Endothelial cell of umbilical vein (primary cell): ENCODE measurements around the gene OLFM1.

ENCODE experiments used
- EZH2 ChIP-seq: IDR thresholded peaks from 2 replicates; pipeline ENCODE4 v1.6.1; 2012; ENCODE audit warnings: borderline replicate concordance, low read depth, mild to moderate bottlenecking, moderate library complexity, low read length, inconsistent platforms; ENCODE audit not compliant: severe bottlenecking
- FOS ChIP-seq: IDR thresholded peaks from 2 replicates; pipeline ENCODE4 v1.6.1; 2011; ENCODE audit warnings: mild to moderate bottlenecking, low read length, moderate library complexity, borderline replicate concordance; ENCODE audit not compliant: insufficient read depth
- GATA2 ChIP-seq: IDR thresholded peaks from 2 replicates; pipeline ENCODE4 v1.7.0; 2011; ENCODE audit warnings: low read depth, mild to moderate bottlenecking, moderate library complexity, mixed read lengths, low read length; ENCODE audit not compliant: insufficient read length, insufficient read depth
- JUN ChIP-seq: IDR thresholded peaks from 2 replicates; pipeline ENCODE4 v1.6.1; 2011; ENCODE audit warnings: borderline replicate concordance, low read depth; ENCODE audit not compliant: insufficient read length, insufficient read depth
- MYC ChIP-seq: IDR thresholded peaks from one replicate; pipeline ENCODE4 v1.6.1; 2011; ENCODE audit warnings: mild to moderate bottlenecking, low read depth, low read length
- POLR2A ChIP-seq: IDR thresholded peaks from 2 replicates; pipeline ENCODE4 v1.6.1; 2012; ENCODE audit warnings: low read depth, mild to moderate bottlenecking, control low read depth, low read length
- POLR2AphosphoS5 ChIP-seq: IDR thresholded peaks from 2 replicates; pipeline ENCODE4 v1.6.1; 2012; ENCODE audit warnings: low read depth, mild to moderate bottlenecking, control low read depth, low read length, moderate library complexity; ENCODE audit not compliant: insufficient read depth
- TF ChIP-seq, protein P1 (sequence below), 2 donors: IDR thresholded peaks; 1 replicate in 1 of 2; 2 replicates in 1 of 2; pipeline ENCODE4 v1.5.1; 2011; ENCODE audit warnings: low read length in 2 of 2, mild to moderate bottlenecking in 2 of 2, moderate library complexity in 2 of 2, control low read depth in 1 of 2, inconsistent platforms in 1 of 2, low read depth in 1 of 2; ENCODE audit not compliant: insufficient read depth in 1 of 2; ENCODE audit errors: extremely low read depth in 1 of 2
- TF ChIP-seq, protein P2 (sequence below): IDR thresholded peaks from 2 replicates; pipeline ENCODE4 v1.6.1; 2011; ENCODE audit not compliant: insufficient read depth, insufficient read length

DNA sequence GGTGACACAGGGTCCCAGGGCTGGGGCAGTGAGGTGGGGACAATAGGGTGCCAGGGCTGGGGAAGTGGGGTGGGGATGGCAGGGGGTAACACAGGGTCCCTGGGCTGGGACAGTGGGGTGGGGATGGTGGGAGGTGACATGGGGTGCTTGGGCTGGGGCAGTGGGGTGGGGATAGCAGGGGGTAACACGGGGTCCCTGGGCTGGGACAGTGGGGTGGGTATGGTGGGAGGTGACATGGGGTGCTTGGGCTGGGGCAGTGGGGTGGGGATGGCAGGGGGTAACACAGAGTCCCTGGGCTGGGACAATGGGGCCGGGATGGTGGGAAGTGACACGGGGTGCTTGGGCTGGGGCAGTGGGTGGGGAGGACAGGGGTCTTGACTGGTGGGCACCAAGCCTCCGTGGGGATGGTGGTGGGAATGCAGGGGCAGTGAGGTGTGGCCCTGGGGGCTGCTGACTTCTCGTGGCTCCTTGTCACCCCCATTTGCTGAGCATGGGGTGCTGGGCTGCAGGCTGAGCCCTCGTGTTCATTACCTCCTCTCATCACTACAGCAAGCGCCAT lies 41.7 kb downstream of the OLFM1 start:
- TF ChIP-seq POLR2AphosphoS5 = no peak
- TF ChIP-seq POLR2A = no peak
- TF ChIP-seq, protein P1, sequence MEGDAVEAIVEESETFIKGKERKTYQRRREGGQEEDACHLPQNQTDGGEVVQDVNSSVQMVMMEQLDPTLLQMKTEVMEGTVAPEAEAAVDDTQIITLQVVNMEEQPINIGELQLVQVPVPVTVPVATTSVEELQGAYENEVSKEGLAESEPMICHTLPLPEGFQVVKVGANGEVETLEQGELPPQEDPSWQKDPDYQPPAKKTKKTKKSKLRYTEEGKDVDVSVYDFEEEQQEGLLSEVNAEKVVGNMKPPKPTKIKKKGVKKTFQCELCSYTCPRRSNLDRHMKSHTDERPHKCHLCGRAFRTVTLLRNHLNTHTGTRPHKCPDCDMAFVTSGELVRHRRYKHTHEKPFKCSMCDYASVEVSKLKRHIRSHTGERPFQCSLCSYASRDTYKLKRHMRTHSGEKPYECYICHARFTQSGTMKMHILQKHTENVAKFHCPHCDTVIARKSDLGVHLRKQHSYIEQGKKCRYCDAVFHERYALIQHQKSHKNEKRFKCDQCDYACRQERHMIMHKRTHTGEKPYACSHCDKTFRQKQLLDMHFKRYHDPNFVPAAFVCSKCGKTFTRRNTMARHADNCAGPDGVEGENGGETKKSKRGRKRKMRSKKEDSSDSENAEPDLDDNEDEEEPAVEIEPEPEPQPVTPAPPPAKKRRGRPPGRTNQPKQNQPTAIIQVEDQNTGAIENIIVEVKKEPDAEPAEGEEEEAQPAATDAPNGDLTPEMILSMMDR (IDR thresholded peaks at IDR 0.05; ENCODE audit: extremely low read depth in 1 of 2, insufficient read depth in 1 of 2, low read depth in 1 of 2, low read length in 2 of 2) = no peak
- no peak for TF ChIP-seq EZH2
- TF ChIP-seq, protein P2, sequence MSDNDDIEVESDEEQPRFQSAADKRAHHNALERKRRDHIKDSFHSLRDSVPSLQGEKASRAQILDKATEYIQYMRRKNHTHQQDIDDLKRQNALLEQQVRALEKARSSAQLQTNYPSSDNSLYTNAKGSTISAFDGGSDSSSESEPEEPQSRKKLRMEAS = no peak
- no peak for TF ChIP-seq MYC
- TF ChIP-seq GATA2 = no peak
- no peak for TF ChIP-seq JUN
- TF ChIP-seq FOS = no peak
